IMR-90 (cell line): ENCODE measurements around the gene SGMS1. TPM values are rescaled to one million over a fixed set of nuclear protein-coding genes. Genes with fewer than 3 reads are reported as not detected.

Experiments
- MAFK ChIP-seq: IDR thresholded peaks from 2 replicates; pipeline ENCODE4 v1.6.1; 2012; ENCODE audit warnings: low read depth, low read length, improper control_type of control experiment
- SMC3 ChIP-seq: fragments of 150-350 bp; IDR thresholded peaks from 2 replicates; pipeline ENCODE4 v1.6.1; 2016; ENCODE audit warnings: low read depth, mild to moderate bottlenecking, antibody characterized with exemption, low read length, moderate library complexity
- polyA plus RNA-seq, 3 experiments: library from polyadenylated mRNA; depleted of rRNA; stranded (reverse); fragments of >200 nt; gene quantifications; 2 replicates each; pipeline ENCODE4 v1.2.3, GENCODE V29; 2012; ENCODE audit warnings: low replicate concordance in 1 of 3
- total RNA-seq: library from RNA; depleted of rRNA; stranded (reverse); fragments of >200 nt; gene quantifications from 2 replicates; pipeline ENCODE4 v1.2.3, GENCODE V29; 2012
- TF ChIP-seq, protein P1 (sequence below): fragments of 150-350 bp; IDR thresholded peaks from 2 replicates; pipeline ENCODE4 v1.6.1; 2017; ENCODE audit warnings: mild to moderate bottlenecking, antibody characterized with exemption, low read length, low read depth

The SGMS1 gene
- total and polyA plus RNA-seq, 2 of the 4 experiments (the other 2 are of a cell fraction), result 9.8 to 30.8 TPM

DNA sequence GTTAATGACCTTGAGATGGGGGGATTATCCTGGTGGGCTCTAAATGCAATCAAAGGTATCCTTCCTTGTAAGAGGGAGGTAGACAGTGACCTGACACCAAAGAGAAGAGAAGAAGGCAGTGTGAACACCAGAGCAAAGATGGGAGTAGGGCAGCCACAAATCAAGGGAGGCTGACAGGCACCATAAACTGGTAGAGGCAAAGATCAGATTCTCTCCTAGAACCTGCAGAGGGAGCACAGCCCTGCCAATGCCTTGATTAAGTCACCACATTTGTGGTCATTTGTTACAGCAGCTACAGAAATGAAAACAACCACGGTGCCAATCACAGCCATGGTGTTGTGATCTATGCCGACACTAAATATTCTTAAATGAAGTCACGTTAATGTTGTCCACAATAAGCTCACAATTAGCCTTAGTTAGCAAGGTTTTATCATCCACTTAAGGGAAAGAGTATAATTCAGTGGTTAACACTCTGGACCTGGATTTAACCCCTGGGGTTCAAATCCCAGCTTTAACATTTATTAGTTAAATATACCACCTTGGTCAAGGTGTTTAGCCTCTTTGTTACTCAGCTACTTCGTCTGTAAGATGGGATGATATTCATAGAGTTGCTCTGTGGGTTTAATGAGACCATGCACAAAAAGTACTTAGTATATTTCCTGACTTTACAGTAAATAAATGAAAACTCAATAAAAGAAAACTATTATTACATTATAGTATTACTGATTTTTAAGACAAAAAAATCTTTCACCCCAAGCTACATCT is 70.8 kb downstream of the SGMS1 start (continued):
- TF ChIP-seq SMC3 (peak; percentile 23; the same call in 1 of the 2 replicates), MAFK (no peak)
- TF ChIP-seq, protein P1, sequence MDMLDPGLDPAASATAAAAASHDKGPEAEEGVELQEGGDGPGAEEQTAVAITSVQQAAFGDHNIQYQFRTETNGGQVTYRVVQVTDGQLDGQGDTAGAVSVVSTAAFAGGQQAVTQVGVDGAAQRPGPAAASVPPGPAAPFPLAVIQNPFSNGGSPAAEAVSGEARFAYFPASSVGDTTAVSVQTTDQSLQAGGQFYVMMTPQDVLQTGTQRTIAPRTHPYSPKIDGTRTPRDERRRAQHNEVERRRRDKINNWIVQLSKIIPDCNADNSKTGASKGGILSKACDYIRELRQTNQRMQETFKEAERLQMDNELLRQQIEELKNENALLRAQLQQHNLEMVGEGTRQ, result no peak
